Progenitor cell of endocrine pancreas (in vitro differentiated cells): ENCODE data around the gene PHF24. TPM values are rescaled to one million over a fixed set of nuclear protein-coding genes. Genes with fewer than 3 reads are reported as not detected.

Experiments used
- DNase-seq: peaks from one replicate; pipeline ENCODE4 v3.0.0; 2021; ENCODE audit warnings: low spot score; ENCODE audit not compliant: unreplicated experiment
- H3K27ac Mint-ChIP-seq: 2 replicates; pipeline ENCODE4 v1.8.0; 2021; ENCODE audit warnings: mild to moderate bottlenecking, moderate library complexity, mixed read lengths
- H3K27me3 Mint-ChIP-seq: 2 replicates; pipeline ENCODE4 v1.8.0; 2021; ENCODE audit warnings: mixed read lengths
- H3K36me3 Mint-ChIP-seq: 2 replicates; pipeline ENCODE4 v1.8.0; 2022; ENCODE audit warnings: mixed read lengths; ENCODE audit not compliant: insufficient read depth
- H3K4me1 Mint-ChIP-seq: 2 replicates; pipeline ENCODE4 v1.8.0; 2021; ENCODE audit warnings: low read depth, mixed read lengths
- H3K4me3 Mint-ChIP-seq: 2 replicates; pipeline ENCODE4 v1.8.0; 2021; ENCODE audit warnings: low read depth, mild to moderate bottlenecking, moderate library complexity, mixed read lengths
- H3K9me3 Mint-ChIP-seq: 2 replicates; pipeline ENCODE4 v1.8.0; 2021; ENCODE audit warnings: low read depth, mixed read lengths
- total RNA-seq: library from RNA; stranded (reverse); gene quantifications from 2 replicates; pipeline ENCODE4 v1.2.1, GENCODE V29; 2021
- TF ChIP-seq, protein P1 (sequence below): fragments of 200-600 bp; sonication (generic); IDR thresholded peaks from one replicate; pipeline ENCODE4 v1.5.0; 2021; ENCODE audit warnings: antibody characterized with exemption, mild to moderate bottlenecking; ENCODE audit not compliant: unreplicated experiment

PHF24 gene
- total RNA-seq, 1 donor from 2014 or later, result 0.29 TPM

DNA sequence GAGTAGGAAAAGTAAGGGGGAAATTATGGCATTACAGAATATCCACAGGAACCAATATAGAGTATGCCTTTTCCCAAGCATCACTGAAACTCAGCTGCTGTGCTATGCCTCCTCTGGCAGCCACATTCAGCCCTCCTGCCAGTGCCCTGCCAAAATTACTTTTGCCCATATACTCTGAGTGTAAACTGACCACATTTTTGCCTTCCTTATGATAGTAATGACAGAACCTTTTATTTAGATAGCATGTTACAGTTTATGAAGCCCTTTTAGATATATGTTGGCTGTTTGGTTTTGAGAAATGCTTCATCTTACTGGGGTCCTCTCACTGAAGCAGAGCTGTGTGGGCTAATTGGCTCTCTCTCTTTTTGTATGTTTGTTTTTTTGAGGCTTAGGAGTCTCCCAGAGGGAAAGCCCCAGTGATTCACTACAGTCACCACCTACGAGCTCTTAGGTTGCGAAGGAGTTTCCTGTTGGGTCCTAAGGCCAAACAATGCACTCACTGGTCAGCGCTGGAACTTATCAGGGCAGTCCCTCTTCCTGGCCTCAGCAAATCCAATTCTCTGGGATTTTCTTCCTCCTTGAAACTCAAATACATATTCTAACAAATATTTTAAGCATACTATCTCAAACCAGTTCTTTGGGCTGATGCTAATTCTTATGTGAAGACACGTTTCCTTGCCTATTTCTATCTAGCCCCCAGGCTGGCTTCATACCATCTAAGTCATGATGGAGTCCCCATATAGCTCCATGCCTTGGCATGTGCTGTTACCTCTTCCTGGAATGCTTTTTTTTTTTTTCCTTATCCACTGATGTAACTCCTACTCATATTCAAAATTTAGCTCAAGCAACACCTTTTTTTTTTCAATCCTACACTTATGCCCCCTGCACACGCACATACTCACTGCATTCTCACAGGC, 3.7 kb downstream of the PHF24 start:
- H3K27me3 Mint-ChIP-seq, result peaks cover 67% of the 10 kb centered on the region
- H3K36me3 Mint-ChIP-seq, result no peaks in the 10 kb centered on the region
- H3K4me3 Mint-ChIP-seq, result no peak overlapping the region
- TF ChIP-seq, protein P1, sequence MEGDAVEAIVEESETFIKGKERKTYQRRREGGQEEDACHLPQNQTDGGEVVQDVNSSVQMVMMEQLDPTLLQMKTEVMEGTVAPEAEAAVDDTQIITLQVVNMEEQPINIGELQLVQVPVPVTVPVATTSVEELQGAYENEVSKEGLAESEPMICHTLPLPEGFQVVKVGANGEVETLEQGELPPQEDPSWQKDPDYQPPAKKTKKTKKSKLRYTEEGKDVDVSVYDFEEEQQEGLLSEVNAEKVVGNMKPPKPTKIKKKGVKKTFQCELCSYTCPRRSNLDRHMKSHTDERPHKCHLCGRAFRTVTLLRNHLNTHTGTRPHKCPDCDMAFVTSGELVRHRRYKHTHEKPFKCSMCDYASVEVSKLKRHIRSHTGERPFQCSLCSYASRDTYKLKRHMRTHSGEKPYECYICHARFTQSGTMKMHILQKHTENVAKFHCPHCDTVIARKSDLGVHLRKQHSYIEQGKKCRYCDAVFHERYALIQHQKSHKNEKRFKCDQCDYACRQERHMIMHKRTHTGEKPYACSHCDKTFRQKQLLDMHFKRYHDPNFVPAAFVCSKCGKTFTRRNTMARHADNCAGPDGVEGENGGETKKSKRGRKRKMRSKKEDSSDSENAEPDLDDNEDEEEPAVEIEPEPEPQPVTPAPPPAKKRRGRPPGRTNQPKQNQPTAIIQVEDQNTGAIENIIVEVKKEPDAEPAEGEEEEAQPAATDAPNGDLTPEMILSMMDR, result no peak
- DNase-seq, result no peak
- H3K4me1 Mint-ChIP-seq, result peaks cover 3% of the 10 kb centered on the region
- H3K9me3 Mint-ChIP-seq, result no peaks in the 10 kb centered on the region
- no peak overlapping the region for H3K27ac Mint-ChIP-seq

DNA sequence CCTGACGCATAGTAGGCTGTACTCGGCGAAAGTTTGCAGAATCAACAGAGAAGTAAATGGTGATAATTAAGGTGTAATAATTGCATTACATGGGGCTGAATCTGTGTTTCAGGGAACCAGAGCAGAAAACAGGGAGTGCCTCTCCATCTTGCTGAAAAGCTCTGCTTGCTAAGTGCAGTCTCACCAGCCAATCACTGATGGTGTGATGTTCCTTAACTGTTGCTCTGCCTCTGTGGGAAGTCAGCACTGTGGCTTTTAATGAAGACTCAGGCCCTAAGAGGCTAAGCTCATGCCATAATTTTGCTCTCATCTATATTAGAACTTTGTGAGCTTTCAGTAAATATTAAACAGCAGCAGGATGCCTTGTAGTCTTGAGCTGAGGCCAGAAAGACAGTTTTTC, 4.5 kb downstream of the PHF24 start:
- H3K4me1 Mint-ChIP-seq, result no peaks in the 10 kb centered on the region
- no peak overlapping the region for H3K27ac Mint-ChIP-seq
- no peaks in the 10 kb centered on the region for H3K36me3 Mint-ChIP-seq
- H3K4me3 Mint-ChIP-seq, result no peak overlapping the region
- DNase-seq, result no peak
- peaks cover 66% of the 10 kb centered on the region for H3K27me3 Mint-ChIP-seq
- H3K9me3 Mint-ChIP-seq, result no peaks in the 10 kb centered on the region
- TF ChIP-seq, protein P1, result no peak

DNA sequence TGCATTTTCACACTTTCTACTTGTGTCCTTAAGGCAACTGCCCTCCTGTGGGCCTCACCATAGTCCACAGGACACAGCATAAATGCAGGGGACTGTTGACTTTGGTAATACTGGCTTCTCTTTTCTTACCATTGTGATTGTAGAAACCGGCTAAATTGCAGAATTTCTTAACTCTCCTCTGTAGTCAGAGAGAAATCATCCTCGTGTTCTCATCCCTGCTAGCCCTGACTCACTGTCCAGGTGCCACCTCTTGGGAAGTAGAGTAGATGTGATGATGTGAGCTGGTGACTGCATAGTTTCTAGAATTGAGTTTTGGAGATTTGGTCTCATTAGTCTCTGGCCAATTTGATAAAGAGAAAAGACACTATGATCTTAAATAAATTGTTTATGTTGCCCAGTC, 5.5 kb downstream of the PHF24 start:
- Mint-ChIP-seq H3K27ac (no peak overlapping the region), H3K27me3 (peaks cover 68% of the 10 kb centered on the region), H3K4me1 (no peaks in the 10 kb centered on the region), H3K36me3 (no peaks in the 10 kb centered on the region), H3K9me3 (no peaks in the 10 kb centered on the region), H3K4me3 (no peak overlapping the region)
- DNase-seq, result no peak
- TF ChIP-seq, protein P1, result no peak

DNA sequence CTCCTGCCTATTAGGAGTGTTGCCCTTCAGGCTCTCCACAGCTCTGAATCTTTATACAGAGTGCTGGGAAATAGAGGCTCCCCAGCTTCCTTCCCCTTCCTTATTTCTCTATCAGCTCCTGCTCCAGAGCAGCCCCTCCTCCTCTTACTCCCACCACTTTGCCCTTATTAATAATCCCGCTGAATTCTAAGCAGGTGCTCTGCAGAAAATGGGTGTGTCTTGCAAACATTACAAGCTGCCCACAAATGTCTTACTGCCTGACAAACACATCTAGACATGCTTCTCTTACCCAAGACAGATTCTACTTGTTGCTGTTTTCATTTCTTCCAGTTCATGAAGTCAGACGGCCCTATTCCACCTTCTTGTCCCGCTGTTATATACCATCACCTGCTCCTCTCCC, 6.4 kb downstream of the PHF24 start:
- no peaks in the 10 kb centered on the region for H3K9me3 Mint-ChIP-seq
- DNase-seq, result no peak
- peaks cover 59% of the 10 kb centered on the region for H3K27me3 Mint-ChIP-seq
- no peaks in the 10 kb centered on the region for H3K4me1 Mint-ChIP-seq
- no peak overlapping the region for H3K4me3 Mint-ChIP-seq
- no peaks in the 10 kb centered on the region for H3K36me3 Mint-ChIP-seq
- TF ChIP-seq, protein P1, result no peak
- no peak overlapping the region for H3K27ac Mint-ChIP-seq

DNA sequence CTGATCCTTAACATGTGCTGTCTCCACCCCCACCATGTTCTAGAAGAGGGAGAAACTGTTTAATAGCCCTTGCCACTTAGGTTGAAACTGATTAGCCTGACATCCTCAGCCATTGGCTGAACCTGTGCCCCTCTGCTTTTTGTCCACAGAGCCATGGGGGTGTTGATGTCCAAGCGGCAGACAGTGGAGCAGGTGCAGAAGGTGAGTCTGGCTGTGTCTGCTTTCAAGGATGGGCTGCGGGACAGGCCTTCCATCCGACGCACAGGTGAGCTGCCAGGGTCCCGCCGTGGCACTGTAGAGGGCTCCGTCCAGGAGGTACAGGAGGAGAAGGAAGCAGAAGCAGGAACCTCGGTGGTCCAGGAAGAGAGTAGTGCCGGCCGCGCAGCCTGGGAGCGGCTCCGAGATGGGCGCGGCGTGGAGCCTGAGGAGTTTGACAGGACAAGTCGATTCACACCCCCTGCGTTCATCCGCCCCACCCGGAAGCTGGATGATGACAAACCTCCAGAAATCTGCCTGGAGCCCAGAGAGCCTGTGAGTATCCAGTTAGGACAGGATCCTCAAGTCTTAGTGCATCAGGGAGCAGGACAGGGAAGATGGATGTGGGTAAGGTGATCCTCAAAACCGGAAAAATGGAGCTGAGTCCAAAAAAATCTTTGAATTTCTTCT, 13.2 kb downstream of the PHF24 start:
- no peak overlapping the region for H3K4me3 Mint-ChIP-seq
- H3K27ac Mint-ChIP-seq, result no peak overlapping the region
- H3K36me3 Mint-ChIP-seq, result no peaks in the 10 kb centered on the region
- H3K4me1 Mint-ChIP-seq, result peaks cover 1% of the 10 kb centered on the region
- H3K27me3 Mint-ChIP-seq, result peaks cover 40% of the 10 kb centered on the region
- no peak for DNase-seq
- TF ChIP-seq, protein P1, result no peak
- no peaks in the 10 kb centered on the region for H3K9me3 Mint-ChIP-seq
